ENCODE results near the gene MOV10. TPM values are rescaled to one million over a fixed set of nuclear protein-coding genes. Genes with fewer than 3 reads are reported as not detected.

MOV10 gene
- polyA plus RNA-seq, 2 donors: 43.2 to 67.6 TPM

GRCh38 chr1:112744009-112744578, 69.6 kb downstream of the MOV10 start:
- 4 to 8% methylated on average over 49 to 58 of the region's 58 CpGs for WGBS, 2 donors
- Histone ChIP-seq H3K27me3 (ENCODE audit: control insufficient read depth in 1 of 2, insufficient read depth in 2 of 2, low read length in 2 of 2) (peaks cover 0 to 3% of the 10 kb centered on the region in 2 donors), H3K4me1 (ENCODE audit: control insufficient read depth in 2 of 2, insufficient read depth in 2 of 2, low read length in 1 of 2) (peaks cover 4 to 10% of the 10 kb centered on the region in 2 donors), H3K36me3 (ENCODE audit: control insufficient read depth in 2 of 2, insufficient read depth in 2 of 2, low read length in 1 of 2) (no peaks in the 10 kb centered on the region), H3K4me3 (ENCODE audit: low read depth in 1 of 2, low read length in 2 of 2) (peak overlapping the region; percentile 8 to 36), H3K27ac (ENCODE audit: low read depth in 2 of 2, low read length in 1 of 2) (no peak overlapping the region), H3K9me3 (ENCODE audit: control insufficient read depth in 2 of 2, insufficient read depth in 1 of 2, low read depth in 1 of 2, low read length in 1 of 2) (no peaks in the 10 kb centered on the region)

- Histone ChIP-seq H3K27me3 (ENCODE audit: control insufficient read depth in 1 of 2, insufficient read depth in 2 of 2, low read length in 2 of 2) (no peaks in the 10 kb centered on the region), H3K36me3 (ENCODE audit: control insufficient read depth in 2 of 2, insufficient read depth in 2 of 2, low read length in 1 of 2) (no peaks in the 10 kb centered on the region), H3K4me3 (ENCODE audit: low read depth in 1 of 2, low read length in 2 of 2) (no peak overlapping the region), H3K4me1 (ENCODE audit: control insufficient read depth in 2 of 2, insufficient read depth in 2 of 2, low read length in 1 of 2) (peaks cover 4 to 10% of the 10 kb centered on the region in 2 donors), H3K27ac (ENCODE audit: low read depth in 2 of 2, low read length in 1 of 2) (no peak overlapping the region), H3K9me3 (ENCODE audit: control insufficient read depth in 2 of 2, insufficient read depth in 1 of 2, low read depth in 1 of 2, low read length in 1 of 2) (no peaks in the 10 kb centered on the region)
- 89 to 94% methylated on average over 12 of the region's 12 CpGs for WGBS, 2 donors
Measured at GRCh38 chr1:112748396-112748795, 73.9 kb downstream of the MOV10 start.

Other genes starting within 250 kb of the MOV10 start
- 1 to 10 TPM; 2.2 to 3.2 TPM for gene WNT2B, start 165.7 kb upstream of the MOV10 start, polyA plus RNA-seq
- gene ST7L, start 55.5 kb upstream of the MOV10 start, polyA plus RNA-seq: 10 to 100 TPM in 1 of 2 donors, 1 to 10 TPM in 1; 8.9 to 12.0 TPM
- gene CAPZA1, start 54.8 kb upstream of the MOV10 start, polyA plus RNA-seq: 100 to 1,000 TPM in 1 of 2 donors, 10 to 100 TPM in 1; 88.1 to 115 TPM
- gene RHOC, start 32.5 kb downstream of the MOV10 start, polyA plus RNA-seq: 10 to 100 TPM; 53.0 to 89.5 TPM
- 1 to 10 TPM; 2.8 to 3.5 TPM for gene PPM1J, start 40.7 kb downstream of the MOV10 start, polyA plus RNA-seq

All from esophagus (tissue), 2 donors.